Stimulated activated CD4-positive, alpha-beta T cell treated with anti-CD3 and anti-CD28 coated beads, Interleukin-1b, Interleukin-23, amount 100 ng/mL, for 24 hours (primary cell): ENCODE data around the gene KRT13.
"Not testable (repeated sequence)": the region's sequence is repeated elsewhere in the genome, so short reads cannot be mapped to it uniquely, and the experiment has no call there.

Experiments
- DNase-seq, 4 experiments: peaks; one replicate each; pipeline ENCODE4 v3.0.0-alpha.2; 2020; ENCODE audit warnings: low read depth in 4 of 4, low spot score in 1 of 4

Gene KRT13

DNA sequence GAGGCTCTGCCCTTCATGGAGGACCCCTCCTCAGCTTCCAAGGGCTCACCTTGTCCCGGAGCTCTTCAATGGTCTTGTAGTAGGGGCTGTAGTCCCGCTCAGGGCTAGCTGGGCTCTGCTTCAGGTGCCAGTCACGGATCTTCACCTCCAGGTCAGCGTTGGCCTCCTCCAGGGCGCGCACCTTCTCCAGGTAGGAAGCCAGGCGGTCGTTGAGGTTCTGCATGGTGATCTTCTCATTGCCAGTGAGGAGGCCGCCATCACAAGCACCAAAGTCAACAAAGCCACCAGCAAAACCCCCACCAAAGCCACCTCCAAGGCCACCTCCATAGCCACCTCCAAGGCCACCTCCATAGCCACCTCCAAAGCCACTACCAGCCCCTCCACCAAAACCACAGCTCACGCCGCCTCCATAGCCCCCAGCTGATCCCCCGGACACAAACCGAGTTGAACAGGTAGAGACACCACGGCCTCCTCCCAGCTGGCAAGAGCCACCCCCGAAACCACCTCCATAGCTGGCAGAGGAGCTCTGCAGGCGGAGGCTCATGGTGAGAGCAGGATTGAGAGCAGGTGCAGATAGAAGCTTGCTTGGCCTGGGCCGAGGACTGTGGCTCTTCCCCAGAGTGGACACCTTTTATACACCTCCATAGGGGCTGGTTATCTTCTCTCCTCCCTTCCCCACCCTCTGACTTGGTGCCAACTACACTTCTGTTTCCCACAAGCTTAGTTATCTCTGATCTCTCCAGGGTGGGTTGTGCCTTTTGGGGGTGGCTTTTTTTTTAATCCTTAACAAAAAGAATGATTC lies at the start of gene KRT13:
TSS of gene KRT13 (minus strand) at position 606 of the 802 bp plus-strand sequence. CDS start at position 544, 62 bp downstream.
- DNase-seq = no peak

DNA sequence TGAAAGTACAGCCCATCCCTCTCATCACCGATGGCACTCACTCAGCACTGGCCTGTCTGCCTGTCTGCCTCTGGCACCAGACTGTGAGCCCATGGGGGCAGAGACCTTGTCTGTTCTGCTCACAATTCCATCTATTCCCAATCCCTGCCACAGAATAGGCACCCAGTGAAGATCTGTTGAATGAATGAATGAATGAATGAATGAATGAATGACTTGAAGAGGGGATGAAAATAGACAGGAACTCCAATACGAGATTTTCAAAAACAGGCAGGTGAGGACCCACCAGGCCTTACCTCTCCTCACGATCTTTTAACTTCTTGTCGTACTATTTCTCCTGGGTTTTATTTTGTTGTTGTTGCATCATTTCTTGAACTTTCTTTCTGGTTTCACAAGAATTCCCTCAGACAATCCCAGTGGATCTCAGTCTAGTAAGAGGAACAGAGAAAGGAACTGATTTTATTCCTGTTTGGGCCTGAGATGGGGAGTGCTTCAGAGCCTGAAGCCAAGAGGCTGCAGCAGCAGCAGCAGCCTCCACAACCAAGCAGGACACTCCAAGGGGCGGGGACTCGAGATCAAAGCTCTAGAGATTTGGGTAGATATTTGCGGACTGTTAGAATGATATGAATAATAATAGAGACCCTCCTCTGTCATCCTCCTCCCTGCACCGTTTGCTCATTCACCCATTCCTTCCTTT lies 48.7 kb upstream of the KRT13 start:
- no peak for DNase-seq

DNA sequence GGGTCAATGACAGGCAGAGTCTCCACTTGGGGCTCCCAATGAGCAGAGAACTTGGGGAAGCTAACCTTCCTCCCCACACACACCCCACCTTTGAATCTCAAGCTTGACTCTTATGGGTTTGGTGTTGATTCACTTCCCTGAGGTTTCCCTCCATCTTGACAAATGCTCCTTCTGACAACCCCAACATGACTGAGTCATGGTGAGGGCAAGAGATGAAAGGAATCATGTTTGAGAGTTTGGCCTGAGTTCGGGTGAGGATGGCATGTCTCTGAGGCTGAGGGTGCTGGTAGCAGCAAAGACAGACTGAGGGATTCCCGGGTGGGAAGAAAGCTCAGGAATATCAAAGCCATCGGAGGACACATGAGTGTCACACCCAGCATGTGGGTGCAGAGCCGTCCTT lies 47.8 kb upstream of the KRT13 start:
- DNase-seq = no peak

DNA sequence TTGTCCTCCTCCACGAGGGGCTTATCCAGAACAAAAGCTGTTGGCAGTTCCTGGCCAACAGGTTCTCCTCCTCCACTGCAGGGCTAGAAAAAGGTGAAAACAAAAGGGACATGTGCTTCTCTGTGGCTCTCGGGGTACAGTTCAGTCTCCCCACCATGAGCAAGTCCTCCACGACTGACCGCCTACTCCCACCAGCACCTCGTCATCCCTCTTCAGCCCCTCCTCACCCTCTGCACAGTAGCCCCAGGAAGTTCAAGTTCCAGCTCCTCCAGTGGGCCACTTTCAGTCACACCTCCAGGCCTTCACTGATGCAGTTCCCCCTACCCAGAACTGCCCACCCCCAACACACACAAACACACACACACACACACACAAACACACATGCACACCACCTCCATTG lies 47.0 kb upstream of the KRT13 start:
- no peak for DNase-seq

DNA sequence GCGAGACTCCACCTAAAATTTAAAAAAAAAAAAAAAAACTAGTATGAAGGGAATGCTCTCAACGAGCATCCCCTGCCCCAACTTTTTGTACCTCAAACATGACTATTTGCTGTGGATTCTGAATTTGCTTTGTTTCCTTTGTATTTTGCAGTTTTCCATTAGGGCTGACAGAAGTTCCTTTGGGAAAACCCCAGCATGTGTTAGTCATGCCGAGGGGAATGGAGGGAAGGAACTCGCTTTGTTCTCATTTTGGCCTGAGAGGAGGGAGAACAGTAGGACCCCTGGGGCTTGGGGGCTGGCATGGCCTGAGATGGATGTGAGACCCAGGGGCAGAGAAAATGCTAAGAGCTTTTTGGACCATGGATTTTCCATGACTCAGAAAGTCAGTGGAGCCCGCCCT lies 46.0 kb upstream of the KRT13 start:
- no peak for DNase-seq

DNA sequence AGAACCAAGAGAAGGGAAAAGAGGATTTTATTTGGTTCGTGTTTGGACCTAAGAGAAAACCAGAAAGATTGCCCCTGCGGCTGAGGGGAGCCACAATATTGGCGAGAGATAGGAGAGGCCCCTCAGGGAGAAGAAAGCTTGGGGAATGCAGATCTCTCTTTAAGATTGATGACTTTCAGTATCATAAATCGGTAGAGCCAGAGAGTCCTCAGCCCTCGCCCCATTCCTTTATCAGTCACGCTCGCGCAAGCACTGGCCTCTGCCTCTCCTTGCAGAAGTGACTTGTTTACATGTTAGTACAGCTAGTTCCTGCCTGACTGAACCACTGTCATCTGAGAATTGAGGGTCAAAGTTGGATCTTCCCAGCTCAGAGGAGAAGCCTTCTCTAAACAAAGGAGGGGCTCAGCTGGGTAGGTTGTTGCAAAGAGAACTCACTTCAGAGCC lies 44.2 kb upstream of the KRT13 start:
- no peak for DNase-seq

DNA sequence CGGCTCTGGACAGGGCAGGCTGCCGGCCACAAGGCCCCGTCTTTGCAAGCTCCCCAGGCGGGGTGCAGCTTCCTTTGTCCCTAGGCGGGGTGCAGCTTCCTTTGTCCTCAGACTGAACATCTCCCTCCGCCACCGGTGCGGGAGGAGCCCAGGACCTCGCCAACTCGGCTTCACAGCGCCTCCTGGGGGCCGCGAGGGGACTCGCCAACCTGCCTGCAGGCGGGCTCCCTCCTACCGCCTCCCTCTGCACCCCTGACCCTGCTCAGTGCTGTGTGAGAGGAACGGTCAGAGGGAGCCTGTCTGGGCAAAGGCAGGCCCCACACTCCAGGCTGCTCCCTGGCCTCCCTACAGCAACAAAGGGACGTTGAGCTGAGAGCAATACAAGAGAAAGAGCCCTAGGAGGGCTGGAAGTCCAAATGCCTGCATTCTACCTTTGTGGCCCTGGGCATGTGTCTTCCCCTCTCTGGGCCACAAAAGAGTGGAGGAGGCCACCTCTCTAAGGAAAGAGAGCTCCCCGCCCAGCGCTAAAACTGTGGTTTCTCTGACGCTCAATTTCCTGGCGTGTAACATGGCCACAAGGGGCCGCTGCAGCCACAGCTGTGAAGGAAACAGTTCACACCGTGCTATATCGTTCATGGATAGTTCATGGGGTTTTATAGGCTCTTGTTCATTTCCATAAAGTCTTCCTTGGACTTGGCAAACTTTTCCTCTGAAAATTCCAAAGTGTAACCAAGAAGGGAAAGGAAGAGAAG lies 43.6 kb upstream of the KRT13 start:
- peak; percentile 58 to 73 (median 64) for DNase-seq

DNA sequence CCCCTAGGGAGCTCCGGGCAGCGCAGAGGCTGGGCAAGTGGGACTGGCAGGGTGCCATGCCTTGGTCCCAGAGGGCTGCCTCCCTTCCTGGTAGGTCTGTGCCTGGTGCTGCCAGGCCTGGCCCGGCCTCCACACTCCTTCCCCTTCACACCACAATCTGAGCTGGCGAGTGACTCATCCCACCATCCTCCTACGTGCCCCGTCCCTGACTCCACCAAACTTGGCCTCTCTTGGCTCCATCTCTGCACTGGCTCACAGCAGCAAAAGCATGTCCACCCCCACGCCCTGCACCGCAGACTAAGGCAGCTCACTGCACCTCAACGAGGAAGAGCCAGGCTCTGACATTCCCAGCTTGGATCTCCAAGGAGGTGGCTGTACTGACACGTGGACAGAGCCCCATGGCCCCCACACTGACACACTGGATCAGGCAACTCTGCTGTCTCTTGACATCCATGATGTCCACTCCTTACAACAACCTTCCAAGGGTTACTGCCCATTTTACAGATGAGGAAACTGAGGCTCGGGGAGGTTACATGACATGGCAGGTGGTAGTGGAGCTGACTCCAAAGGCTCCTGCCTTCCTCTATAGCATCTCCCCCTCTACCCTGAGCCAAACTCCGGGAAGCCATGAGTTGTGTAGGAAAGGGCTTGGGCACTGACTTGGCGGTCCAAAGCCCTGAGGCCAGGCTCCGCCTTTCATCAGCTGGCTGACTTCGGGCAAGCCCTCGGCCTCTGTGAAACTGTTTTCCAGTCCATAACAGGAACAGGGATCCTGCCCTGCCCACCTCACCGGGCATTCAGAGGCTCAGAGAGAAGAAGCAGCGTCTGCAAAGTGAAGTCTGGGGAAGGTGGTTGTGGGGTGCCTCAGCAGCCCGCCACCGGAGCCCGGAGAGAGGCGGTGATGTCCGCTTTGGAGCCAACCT lies 42.8 kb upstream of the KRT13 start:
- DNase-seq = peak; percentile 32 to 66 (median 46)

DNA sequence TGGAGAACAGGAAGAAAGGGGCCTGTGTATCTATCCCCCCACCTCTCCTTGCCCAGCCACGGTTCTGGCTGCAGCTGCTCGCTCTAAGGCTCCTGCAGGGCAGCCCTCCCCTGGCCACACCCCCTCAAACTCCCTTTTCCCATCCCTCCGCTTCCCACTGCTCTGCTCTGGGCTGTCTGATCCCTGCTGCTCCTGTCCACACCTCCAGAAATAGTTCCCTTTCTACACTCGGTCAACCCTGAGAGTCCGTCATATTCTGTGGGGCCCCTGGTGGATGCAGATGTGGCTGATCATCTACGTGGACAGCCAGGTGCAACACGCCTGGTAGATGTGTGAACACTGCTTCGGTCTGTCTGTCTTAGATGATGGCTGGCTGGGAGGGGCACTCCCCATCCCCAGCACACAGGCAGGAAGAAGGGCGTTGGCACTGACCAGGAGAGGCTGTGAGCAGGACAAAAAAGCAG lies 42.0 kb upstream of the KRT13 start:
- no peak for DNase-seq

DNA sequence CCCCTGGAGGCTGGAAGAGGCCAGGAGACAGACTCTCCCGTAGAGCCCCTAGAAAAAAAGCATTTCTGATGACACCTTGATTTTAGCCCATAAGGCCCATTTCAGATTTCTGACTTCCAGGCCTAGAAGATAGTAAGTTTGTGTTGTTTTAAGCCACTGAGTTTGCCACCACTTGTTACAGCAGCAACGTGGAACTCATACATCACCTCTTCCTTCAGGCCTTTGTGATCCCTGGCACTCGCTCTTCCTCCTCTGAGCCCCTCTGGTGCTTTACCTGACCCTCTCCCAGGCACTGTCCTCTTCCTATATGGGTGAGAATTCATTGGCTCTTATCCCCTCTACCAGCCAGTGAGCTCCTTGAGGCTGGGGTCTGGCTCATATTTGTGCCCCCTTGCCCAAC lies 41.4 kb upstream of the KRT13 start:
- no peak for DNase-seq

DNA sequence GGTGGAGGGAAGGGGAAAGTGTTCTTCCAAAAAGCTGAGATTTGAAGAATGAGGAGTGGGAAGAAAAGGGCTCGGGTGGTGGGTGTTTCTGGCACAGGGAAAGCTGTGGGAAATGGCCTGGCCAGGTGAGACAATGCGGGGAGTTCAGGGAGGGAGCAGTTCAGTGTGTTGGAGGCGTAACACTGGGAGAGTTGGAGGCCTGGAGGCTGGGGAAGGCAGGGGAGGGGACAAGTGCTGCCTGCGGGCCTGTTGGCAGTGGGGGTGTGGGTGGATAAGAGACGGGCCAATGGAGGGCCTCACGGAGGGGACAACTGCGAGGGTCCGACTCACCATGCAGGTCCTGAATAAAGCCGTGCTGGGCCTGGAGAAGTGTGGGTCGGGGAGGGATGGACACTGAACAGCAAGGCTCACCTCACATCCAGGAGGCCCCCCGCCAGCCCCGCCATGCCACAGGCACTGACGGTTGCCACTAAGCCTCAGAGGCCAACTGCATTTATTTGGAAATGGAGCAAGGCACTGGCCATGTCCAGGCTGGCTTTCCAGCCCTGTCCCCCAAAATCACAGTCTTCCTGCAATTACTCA lies 40.5 kb upstream of the KRT13 start:
- no peak for DNase-seq

DNA sequence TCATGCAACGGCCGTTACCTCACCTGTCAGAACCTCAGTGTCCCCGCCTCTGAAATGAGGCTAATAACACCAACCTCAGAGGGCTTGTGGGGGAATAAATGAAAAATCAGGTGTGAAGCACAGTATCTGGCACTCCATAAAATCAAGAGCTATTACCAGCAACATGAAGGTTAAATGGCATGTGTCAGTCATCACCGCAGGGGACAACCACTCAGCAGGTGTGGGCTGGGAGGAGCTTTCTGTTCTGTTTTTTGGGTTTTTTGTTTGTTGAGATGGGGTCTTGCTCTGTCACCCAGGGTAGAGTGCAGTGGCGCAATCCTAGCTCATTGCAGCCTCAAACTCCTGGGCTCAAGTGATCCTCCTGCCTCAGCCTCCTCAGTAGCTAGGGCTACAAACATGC lies 39.5 kb upstream of the KRT13 start:
- DNase-seq = no peak

DNA sequence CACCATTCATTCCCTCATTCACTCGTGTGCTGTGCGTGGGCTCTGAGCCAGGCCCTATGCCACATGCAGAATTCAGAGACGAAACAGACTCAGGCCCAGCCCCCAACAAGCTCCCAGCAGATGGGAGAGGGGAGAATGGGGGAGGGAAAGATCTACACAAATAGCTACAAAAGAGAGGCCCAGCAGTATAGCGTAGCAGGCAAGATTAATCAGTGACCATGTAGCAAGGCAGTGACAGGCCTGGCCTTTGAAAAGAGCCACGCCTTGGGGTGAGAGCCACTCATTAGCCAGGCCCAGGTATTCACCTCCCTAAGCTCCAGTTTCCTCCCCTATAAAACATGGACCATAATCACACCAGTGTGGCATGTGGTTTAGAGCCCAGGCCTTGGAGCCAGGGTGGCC lies 39.1 kb upstream of the KRT13 start:
- no peak for DNase-seq

DNA sequence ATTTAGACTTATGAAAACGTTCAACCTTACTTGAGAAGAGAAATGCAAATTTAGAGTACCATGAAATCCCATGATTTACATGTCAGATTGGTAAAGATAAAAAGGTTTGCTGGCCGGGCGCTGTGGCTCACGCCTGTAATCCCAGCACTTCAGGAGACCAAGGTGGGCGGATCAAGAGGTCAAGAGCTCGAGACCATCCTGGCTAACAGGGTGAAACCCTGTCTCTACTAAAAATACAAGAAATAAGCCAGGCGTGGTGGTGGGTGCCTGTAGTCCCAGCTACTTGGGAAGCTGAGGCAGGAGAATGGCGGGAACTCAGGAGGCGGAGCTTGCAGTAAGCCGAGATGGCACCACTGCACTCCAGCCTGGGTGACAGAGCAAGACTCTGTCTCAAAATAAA lies 37.4 kb upstream of the KRT13 start:
- DNase-seq = not testable (repeated sequence)

DNA sequence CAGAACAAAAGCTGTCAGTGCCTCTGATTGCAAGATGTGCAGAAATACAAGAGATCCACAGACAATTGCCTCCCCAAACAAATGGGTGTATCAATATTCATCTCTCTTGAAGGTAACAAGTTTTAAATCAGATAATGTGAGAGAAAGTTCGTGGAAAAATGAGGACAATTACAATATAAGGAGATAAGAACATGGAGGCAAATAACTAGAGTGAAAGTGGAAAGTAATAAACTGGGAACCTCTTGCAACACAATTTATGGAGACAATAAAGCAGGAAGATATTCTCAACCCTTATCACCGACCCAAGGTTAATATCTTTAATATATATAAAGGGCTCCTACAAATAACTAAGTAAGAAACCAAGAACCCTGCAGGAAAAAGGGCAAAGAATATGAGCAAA lies 36.9 kb upstream of the KRT13 start:
- DNase-seq = no peak

DNA sequence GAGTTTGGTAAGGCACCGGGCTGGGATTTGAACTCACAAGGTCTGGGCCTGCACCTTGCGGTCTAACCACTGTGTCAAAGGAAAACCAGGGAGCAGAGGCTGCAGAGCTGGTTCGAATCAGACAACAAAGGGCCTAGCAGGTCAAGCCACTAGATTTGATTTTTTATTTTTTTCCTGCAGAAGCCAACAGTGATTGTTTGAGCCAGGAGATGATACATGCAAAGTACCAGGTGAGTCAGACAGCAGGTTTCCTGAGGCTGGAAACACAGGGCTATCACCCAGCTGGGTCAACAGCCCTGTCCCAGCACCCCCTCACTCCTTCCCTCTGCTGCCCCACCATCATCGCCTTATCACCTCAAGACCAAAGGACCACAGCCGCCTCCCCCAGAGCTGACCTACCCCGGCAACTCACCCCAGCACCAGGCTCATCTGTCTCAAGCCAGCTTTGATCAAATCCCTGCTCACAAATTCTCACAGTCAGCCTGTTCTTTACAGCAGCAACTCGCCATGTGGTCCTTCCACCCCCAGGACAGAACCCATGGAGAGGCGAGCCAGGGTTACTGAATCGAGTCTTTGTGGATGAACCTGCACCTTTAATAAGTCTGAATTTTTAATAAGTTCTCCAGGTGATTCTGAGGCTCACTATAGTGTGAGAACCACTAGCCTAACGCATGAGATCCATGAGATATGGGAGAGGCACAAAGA lies 35.7 kb upstream of the KRT13 start:
- DNase-seq = no peak

DNA sequence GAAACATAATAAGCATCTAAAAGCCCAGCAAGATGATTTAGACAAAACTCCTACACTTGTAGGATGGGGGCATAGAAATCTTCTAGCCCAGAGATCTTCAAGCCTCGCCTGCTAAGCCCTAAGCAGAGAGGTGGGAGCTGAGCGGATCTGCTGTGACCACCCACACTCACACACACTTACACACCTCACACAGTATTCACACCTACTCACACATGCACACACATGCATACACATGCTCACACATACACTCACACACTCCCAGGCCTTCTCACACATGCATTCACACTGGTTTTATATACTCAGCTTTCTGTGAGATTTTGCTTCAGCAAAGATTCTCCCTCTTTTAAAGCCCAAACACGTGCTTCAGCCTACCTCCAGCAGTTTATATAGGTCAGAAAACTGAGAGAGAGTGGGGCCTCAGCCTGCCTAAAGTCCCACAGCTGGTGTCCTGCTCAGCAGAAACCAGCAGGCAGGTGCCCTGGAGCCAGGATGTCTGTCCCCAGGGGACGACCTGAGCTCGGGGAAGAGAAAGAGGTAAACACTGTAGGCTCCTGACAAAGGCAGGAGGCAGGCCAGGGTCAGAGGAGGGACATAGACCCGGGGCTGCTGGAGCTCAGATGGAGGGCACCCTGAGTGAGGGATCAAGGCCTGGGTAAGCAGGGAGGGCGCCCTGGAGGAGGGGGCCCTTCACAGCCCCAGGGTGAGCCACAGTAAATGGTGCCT lies 34.7 kb upstream of the KRT13 start:
- DNase-seq = no peak

DNA sequence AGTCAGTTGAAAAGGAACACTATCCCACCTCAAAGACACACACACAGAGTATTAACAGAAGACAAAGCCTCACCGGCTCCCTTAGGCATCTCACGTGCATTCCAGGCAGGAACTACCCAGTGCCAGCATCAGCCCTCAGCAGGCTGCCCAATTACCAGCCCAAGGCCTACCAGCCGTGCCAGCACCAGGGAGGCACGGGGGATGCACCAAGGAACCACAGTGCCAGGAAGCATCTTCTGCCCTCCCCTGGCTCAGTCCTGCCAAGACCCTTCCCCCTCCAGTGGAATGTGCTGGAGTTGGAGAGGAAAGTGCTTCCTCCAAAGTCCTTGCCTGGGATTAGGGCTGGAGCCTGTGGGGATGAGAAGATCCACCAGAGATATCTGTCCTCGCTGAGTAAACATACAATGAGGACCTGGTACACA lies 33.7 kb upstream of the KRT13 start:
- no peak for DNase-seq

DNA sequence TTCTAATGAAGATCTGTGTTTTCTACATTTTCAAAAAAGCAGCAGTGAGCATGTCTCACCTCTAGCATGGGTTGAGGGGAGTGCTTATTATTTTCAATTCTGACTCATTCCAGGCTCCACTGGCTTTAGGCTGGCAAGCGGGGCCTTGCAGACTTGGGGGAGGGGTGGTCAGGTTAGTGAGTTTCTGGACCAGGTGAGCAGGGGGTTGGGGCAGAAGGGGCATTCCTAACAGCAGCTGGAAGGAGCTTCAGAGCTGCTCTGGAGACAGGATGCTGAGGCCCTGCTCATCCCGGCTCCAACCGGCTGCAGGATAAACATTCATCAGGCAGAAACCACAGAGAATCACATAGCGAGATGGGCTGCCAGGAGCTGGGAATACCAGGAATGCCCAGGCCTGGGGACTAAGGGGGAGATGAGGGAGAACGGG lies 33.2 kb upstream of the KRT13 start:
- DNase-seq = no peak
